ENCODE results near the gene CHAT.

GRCh38 chr10:49601857-49602256 is 12.0 kb upstream of the CHAT start:
- TF ChIP-seq CTCF (conservative IDR thresholded peaks at IDR 0.05) (no peak), ZFX (IDR thresholded peaks at IDR 0.05) (no peak)

Data from C4-2B (cell line).